Islet precursor cell (in vitro differentiated cells): ENCODE results near the gene FASTKD1.
A peak's percentile ranks its signal among the peaks of the same experiment; 100 is the strongest.
"Not testable (repeated sequence)": the region's sequence is repeated elsewhere in the genome, so short reads cannot be mapped to it uniquely, and the experiment has no call there.

Source experiments
- DNase-seq: peaks from one replicate; pipeline ENCODE4 v3.0.0-alpha.2; 2018

FASTKD1 gene, protein sequence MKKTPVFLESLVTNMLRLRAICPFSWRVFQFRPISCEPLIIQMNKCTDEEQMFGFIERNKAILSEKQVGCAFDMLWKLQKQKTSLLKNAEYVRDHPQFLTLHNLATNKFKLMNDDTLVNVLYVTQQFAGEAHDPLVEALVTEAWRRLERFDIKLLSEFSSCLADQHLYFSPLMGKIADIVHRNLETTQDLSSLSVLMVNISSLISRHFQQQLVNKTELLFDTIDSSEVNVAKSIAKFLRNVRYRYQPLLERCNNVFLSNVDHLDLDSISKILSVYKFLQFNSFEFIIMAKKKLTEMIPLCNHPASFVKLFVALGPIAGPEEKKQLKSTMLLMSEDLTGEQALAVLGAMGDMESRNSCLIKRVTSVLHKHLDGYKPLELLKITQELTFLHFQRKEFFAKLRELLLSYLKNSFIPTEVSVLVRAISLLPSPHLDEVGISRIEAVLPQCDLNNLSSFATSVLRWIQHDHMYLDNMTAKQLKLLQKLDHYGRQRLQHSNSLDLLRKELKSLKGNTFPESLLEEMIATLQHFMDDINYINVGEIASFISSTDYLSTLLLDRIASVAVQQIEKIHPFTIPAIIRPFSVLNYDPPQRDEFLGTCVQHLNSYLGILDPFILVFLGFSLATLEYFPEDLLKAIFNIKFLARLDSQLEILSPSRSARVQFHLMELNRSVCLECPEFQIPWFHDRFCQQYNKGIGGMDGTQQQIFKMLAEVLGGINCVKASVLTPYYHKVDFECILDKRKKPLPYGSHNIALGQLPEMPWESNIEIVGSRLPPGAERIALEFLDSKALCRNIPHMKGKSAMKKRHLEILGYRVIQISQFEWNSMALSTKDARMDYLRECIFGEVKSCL

DNA sequence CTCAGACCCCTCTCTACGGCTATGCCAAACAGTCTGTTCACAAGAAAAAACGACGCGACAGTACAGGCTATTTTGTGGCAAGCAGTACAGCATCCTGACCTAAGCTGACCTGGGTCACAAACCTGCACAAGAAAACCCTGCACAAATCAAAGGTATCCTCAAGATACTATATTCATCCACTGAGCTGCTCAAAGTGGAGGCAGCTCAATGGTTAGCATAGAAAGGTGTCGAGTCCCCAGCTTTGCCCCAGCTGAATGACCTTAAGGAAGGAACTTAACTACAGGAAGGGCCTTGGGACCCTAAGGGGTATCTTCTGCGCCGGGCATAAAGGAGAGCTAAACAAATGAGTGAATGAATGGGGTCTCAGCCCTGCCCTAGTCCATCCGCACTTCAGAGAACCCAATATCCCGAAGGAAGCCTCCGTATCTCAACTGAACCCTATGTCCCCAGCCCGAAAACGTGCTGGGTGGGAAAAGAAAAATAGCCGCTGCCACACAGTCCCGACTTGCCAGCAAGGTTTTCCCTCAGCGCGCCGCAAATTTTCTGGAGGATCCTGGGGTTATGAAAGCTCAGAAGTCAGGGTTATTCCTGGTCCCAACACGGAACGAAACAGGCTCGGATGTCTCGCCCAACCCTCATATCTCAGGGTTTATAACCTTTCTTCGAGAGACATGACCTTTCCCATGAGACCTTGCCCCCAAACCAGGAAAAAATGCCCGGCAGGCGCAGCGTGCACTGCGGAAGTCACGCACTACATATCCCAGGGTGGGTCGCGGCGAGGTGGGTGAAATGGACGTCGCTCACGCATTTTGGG, at the start of gene FASTKD1:
Gene FASTKD1, minus strand, starts transcription at position 706 of the 814 bp plus-strand sequence. CDS start 1,836 bp downstream, outside the sequence.
- peak; percentile 96 for DNase-seq

DNA sequence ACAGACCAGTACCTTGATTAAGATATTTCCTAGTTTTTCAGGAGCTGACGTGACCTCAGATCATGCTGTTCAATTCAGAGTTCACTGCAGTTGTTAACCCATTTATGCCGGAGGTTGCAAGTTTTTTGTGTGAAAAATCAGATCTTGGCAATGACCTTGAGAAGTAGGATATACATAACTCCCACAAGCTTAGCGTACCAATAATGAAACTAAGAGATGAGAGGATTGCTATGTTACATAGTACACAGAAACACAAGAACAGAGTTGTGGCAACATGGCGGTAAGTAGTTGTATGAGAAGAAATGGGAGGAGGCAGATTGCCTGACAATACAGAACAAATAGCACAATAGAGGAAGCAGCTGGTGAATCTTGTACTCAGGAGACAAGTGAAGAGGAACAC, 49.6 kb upstream of the FASTKD1 start:
- no peak for DNase-seq

DNA sequence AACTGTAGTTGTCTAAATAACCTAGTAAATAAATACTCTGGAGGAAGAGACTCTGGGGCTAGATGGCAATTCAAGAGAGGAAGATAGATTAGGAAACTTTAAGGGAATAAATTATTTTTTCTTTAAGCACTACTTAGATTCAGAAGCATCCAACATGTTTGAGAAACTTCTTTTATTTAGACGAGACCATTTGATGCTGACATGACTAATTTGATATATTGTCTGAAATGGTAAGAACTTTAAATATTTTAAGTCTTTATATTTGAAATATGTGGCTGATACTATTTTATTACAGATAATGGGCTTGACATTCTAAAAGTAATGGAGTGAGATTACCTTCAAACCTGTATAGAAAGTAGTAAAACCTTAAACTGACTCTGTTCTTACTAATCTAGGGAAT, 46.8 kb upstream of the FASTKD1 start:
- DNase-seq: no peak

DNA sequence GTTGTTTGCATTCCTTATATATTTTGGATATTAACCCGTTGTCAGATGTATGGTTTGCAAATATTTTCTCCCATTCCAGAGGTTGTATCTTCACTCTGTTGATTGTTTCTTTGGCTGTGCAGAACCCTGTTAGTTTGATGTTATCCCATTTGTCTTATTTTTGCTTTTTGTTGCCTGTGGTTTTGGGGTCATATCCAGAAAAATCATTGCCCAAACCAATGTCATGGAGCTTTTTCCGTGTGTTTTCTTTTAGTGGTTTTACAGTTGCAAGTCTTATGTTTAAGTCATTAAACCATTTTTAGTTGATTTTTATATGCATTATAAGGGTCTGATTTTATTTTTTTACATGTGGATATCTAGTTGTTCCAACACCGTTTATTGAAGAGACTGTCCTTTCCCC, 46.3 kb upstream of the FASTKD1 start:
- no peak for DNase-seq

DNA sequence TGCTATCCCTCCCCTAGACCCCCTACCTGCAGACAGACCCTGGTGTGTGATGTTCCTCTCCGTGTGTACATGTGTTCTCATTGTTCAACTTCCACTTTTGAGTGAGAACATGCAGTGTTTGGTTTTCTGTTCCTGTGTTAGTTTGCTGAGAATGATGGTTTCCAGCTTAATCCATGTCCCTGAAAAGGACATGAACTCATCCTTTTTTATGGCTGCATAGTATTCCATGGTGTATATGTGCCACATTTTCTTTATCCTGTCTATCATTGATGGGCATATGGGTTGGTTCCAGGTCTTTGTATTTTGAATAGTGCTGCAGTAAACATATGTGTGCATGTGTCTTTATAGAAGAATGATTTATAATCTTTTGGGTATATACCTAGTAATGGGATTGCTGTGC, 42.3 kb upstream of the FASTKD1 start:
- DNase-seq: not testable (repeated sequence)

DNA sequence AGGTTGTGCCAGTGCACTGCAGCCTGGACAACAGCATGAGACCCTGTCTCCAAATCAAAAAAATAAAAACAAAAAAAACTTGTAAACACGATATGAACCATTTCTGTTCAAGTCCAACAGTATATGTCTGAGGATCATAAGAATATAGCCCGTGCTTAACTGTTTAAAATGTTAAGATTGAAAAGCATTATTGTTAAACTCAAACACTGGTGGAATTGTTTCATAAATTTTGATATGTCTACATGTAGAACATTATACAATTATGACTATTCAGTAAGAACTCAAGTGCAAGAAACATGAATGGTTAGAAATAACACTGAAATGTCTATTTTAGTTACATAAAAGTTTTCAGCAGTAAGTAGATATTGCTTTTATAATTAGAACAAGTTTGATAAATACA, 40.2 kb upstream of the FASTKD1 start:
- no peak for DNase-seq

DNA sequence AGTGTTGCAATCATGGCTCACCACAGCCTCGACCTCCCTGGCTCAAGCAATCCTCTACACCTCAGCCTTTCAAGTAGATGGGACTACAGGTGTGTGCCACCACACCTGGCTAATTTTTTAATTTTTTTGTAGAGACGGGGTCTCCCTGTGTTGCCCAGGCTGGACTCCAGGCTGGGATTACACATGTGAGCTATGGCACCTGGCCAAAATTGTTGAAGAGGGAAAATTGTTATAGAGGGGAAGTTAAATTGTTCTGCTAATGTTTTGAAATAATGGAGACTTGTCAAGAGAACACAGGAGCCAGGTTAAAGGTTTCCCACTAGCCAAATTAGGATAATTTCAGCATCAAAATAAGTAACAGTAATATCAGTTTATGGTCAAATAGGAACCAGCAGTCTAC, 35.6 kb upstream of the FASTKD1 start:
- no peak for DNase-seq

DNA sequence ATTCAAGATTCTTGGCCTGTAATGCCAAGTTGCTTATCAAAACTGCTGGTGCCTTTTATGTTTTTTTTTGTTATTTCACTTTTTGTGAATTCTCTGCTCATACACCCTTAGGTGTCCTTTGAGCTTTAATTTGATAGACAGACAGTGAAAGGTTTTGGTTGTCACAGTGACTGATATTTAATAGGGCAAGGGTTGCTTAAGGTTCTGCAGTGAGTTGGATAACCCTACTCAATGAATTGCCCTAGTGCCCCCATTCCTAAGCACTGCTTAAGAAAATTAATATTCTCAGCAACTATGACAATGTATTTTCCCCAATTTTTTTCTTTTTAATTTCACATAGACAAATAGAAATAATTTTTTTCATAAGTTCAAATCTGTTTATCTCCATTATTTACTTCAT, 25.9 kb upstream of the FASTKD1 start:
- DNase-seq: no peak

DNA sequence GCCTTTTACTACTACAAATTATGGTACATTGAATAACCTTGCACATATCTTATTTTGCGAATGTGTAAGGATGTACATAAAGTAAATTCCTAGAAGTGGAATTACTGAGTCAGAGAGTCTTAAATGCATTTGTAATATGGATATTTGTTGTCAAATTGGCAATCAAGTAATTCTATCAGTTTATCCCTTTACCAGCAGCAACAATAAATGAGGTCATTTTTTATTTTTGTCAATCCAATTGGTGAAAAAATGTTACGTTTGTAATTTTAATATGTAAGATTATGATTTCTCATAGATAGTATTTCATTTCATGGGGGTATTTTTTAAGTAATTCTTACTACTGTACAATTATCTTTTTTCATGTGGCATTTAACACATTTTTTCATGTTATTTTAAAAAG, 25.3 kb upstream of the FASTKD1 start:
- DNase-seq: no peak

DNA sequence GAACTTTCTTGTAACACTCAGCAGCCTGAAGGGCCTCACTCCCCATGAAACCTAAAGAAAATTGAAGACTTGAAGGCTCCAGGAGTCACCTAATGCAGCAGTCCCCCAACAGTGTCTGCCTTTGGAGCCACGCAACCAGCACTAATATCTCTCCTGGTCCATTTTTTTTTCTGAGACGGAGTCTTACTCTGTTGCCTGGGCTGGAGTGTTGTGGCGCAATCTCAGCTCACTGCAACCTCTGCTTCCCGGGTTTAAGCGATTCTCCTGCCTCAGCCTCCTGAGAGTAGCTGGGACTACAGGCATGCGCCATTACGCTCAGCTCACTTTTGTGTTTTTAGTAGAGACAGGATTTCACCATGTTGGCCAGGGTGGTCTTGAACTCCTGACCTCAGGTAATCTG, 22.9 kb upstream of the FASTKD1 start:
- DNase-seq: not testable (repeated sequence)

DNA sequence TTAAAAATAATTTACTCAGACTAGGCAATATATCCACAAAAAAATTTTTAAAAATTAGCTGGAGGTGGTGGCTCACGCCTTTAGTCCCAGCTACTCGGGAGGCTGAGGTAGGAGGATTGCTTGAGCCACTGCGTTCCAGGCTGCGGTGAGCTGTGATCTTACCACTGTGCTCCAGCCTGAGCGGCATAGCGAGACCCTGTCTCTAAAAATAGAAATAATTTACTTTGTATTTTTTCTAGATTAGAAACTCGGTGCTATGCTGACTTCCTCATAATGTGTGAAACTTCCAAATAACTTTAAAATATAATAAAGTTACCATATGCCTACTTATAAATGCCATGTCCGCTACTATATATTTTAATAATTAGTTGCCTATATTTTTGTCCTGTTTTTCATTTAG, 17.1 kb upstream of the FASTKD1 start:
- DNase-seq: no peak

DNA sequence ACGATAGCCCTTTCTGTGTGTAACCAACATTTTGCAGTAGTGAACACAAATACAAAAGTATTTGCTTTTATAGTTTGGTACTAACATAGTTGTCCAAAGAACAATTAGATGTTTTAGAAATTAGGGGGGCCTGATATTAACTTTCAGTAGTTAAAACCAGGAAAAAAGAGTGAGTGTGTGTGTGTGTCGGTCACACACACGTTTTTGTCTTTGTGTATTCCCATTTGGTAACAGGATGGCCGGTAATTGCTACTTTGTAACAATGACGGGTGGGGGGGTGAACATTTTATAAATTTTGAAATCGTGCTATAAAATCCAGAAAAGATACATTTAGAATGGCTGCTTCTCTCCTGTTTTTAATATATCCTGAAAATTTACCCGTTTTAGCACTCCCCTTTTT, 12.0 kb upstream of the FASTKD1 start:
- DNase-seq: no peak

DNA sequence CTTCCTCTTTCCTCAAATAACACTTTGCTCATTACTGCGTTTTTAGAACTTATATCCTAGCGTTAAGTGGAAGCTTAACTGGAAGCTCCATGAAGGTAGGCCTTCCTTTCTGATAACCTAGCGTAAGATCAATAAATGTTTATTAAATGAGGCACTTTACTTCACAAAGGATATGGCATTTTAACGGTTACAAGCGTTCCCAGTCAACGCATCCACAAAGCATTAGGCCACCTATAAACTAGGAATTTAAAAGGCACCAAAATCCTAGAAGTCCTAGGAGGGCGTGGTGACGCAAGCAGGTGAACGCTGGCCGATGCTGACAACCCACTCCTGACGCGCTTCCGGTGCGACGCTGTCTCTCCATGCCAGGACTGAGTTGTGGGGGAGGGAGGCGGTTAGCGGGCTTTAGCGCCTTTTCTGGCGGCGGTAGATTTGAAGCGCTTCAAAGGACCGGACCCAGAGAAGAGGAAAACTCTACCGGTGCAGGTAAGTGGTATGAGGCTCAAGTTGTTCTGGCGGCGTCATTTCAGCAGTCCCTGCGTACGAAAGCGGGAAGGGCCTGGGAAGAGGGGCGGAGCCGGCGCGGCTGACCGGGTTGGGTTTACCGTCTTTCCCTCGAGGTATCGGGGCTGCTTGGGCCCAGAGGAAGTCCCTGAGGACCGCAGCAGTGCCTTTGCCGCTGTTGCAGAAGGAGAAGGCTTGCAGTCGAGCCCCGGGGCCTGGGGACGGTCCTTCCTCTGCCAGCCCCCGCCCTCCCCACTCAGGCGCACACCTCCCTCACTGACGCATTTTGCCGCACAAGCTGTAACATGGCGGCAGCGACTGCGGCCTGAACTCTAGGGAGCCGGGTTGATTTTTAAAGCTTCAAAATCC, 10.6 kb upstream of the FASTKD1 start, which contains the start of gene PPIG:
Gene PPIG, plus strand, starts transcription at position 347 of the 873 bp plus-strand sequence. CDS start 19,691 bp downstream, outside the sequence.
- peak; percentile 91 for DNase-seq

DNA sequence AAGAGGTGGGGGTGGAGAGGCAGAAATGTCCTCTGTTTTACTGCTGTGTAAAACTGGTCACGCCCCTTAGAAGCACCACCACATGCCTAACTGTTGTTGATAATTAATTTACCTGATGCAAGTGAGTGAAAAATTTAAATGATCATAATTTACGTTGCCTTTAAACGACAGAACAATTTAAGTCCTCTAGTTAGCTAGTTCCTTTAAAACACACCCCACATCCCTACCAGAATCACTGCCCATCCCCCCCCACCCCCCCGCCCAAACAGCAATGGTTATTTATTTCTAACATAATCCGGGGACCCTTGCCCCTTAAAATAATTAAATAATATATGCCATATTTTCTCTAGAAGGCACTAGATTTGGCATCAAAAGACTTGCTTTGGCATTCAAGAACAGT, 9.9 kb upstream of the FASTKD1 start:
- DNase-seq: no peak

DNA sequence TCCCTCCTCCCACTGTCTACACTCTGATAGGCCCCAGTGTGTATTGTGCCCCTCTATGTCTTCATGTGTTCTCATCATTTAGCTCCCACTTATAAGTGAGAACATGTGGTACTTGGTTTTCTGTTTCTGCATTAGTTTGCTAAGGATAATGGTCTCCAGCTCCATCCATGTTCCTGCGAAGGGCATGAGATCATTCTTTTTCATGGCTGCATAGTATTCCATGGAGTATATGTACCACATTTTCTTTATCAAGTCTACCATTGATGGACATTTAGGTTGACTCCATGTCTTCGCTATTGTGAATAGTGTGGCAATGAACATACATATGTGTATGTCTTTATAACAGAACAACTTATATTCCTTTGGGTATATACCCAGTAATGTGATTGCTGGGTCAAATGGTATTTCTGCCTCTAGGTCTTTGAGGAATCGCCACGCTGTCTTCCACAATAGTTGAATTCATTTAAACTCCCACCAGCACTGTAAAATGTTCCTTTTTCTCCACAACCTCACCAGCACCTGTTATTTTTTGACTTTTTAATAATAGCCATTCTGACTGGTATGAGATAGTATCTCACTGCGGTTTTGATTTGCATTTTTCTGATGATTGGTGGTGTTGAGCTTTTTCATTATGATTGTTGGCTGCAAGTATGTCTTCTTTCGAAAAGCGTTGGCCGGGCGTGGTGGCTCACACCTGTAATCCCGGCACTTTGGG, 9.0 kb upstream of the FASTKD1 start:
- not testable (repeated sequence) for DNase-seq

DNA sequence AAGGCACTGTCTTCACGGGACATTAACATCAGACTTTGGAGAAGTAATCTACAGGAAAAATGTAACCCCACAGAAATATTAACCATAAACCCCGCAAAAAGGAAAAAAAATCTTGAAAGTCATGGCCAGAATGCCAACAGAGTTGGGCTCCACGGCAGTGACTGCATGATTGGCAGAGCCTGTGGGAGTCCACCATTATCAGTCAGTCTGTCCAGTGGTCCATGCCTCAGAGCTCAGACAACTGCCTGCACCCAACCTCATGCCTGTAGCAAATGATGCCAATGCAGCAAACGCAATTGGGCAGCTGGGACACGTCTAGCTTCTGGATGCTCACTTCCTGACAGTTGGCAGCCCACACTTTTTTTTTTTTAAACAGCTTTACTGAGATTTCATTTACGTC, 5.4 kb upstream of the FASTKD1 start:
- DNase-seq: no peak

DNA sequence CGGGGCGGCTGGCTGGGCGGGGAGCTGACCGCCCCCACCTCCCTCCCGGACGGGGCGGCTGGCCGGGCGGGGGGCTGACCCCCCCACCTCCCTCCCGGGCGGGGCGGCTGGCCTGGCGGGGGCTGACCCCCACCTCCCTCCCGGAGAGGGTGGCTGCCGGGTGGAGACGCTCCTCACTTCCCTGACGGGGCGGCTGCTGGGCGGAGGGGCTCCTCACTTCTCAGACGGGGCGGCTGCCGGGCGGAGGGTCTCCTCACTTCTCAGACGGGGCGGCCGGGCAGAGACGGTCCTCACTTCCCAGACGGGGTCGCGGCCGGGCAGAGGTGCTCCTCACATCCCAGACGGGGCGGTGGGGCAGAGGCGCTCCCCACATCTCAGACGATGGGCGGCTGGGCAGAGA, 1.6 kb upstream of the FASTKD1 start:
- not testable (repeated sequence) for DNase-seq

DNA sequence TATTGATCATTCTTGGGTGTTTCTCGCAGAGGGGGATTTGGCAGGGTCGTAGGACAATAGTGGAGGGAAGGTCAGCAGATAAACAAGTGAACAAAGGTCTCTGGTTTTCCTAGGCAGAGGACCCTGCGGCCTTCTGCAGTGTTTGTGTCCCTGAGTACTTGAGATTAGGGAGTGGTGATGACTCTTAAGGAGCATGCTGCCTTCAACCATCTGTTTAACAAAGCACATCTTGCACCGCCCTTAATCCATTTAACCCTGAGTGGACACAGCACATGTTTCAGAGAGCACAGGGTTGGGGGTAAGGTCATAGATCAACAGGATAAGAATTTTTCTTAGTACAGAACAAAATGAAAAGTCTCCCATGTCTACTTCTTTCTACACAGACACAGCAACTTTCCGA, 874 bp upstream of the FASTKD1 start:
- not testable (repeated sequence) for DNase-seq

DNA sequence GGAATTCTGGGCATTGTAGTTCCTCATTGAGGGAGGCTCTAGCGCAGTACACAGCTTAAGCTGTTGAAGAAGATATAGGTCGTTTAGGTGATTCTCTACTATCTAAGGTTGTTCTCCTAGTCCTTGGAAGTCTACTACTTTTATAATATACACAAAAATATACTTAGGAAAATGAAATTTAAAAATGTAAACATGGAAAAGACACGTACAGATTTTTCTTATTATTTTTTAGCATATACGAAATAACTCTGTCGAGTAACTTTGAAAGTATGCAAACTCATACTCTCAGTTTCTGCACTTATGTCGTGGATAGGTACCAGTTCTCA, 272 bp upstream of the FASTKD1 start:
- DNase-seq: no peak

DNA sequence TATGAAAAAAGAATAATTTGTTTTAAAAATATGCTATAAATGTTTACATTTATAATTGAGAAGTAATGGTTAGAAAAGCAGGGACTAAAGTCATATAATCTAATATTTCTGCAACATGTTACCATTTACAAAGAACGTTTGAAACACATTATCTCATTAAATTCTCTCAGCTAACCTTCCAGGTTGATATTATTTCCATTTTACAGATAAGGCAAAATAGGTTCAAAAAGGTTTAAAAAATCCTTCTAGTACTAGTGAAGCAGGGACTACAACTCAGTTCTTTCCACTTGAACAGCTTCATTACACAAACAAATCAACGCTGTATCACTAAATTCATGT, 875 bp downstream of the FASTKD1 start:
- DNase-seq: no peak

DNA sequence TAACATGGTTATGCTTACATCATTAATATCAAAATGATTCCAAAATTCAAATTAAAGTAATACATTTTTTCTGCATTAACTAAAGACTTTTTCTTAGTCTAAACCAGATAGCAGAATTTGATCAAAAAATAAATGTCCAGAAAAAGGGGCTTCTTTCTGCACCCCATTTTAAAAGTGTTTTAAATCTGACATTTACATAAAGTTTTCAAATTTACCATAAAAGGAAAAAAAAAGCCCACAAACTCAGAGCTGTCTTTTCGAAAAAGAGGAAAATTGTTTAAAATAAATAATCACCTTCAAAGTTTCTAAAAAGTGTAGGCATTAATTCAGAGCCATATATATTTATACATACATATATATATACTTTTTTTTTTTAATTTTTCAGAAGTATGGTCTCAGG, 1.5 kb downstream of the FASTKD1 start:
- DNase-seq: no peak

DNA sequence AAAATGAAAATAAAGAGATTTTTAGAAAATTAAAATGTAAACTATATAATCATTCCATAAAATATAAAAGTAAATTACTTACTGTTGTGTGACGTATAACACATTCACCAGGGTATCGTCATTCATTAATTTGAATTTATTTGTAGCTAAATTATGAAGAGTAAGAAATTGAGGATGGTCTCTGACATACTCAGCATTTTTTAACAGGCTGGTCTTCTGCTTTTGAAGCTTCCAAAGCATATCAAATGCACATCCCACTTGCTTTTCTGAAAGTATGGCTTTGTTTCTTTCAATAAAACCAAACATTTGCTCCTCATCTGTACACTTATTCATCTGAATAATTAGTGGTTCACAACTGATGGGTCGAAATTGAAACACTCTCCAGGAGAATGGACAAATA, 2.1 kb downstream of the FASTKD1 start:
- no peak for DNase-seq
